Measurements from ENCODE around the gene USP14.

DNA sequence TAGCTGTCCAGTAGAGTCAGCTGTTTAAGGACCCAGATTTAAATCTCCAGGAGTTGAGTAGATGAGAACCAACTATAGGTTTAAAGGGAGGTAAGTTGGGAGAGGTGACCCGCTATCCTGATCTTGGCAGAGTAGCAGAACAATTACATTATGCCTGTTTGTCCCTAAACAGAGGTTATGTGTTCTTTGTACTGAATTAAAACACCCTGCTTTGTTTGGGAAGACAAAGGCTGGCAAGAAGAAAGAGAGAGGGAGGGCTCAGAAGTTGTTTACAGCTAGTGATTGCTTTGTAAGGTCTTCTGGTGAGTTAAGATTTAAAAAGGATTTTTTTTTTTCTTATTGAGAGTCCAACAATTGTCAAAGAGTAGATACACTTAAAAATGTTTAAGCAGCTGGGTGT is 37.3 kb downstream of the USP14 start:
- TF ChIP-seq, protein P1, sequence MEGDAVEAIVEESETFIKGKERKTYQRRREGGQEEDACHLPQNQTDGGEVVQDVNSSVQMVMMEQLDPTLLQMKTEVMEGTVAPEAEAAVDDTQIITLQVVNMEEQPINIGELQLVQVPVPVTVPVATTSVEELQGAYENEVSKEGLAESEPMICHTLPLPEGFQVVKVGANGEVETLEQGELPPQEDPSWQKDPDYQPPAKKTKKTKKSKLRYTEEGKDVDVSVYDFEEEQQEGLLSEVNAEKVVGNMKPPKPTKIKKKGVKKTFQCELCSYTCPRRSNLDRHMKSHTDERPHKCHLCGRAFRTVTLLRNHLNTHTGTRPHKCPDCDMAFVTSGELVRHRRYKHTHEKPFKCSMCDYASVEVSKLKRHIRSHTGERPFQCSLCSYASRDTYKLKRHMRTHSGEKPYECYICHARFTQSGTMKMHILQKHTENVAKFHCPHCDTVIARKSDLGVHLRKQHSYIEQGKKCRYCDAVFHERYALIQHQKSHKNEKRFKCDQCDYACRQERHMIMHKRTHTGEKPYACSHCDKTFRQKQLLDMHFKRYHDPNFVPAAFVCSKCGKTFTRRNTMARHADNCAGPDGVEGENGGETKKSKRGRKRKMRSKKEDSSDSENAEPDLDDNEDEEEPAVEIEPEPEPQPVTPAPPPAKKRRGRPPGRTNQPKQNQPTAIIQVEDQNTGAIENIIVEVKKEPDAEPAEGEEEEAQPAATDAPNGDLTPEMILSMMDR (IDR thresholded peaks at IDR 0.05; ENCODE audit: borderline replicate concordance, extremely low read depth, low read length, poor library complexity, severe bottlenecking) = no peak
- no peak for TF ChIP-seq EZH2 (IDR thresholded peaks at IDR 0.05; ENCODE audit: borderline replicate concordance, low read depth, low read length, severe bottlenecking)

All from DND-41 (cell line).